GM19328 (cell line): ENCODE data around the gene MCC.
"Not testable (repeated sequence)": the region's sequence is repeated elsewhere in the genome, so short reads cannot be mapped to it uniquely, and the experiment has no call there.

ENCODE experiments used
- ATAC-seq: cut with Tn5 transposase; IDR thresholded peaks from one replicate; pipeline ENCODE4 v1.9.1; 2021; ENCODE audit warnings: mild to moderate bottlenecking, moderate library complexity; ENCODE audit not compliant: unreplicated experiment

Gene MCC

GRCh38 chr5:113427871-113428574, 60.2 kb downstream of the MCC start:
- ATAC-seq, result no peak

- ATAC-seq, result no peak
Measured at GRCh38 chr5:113425909-113426308, 62.3 kb downstream of the MCC start.

DNA sequence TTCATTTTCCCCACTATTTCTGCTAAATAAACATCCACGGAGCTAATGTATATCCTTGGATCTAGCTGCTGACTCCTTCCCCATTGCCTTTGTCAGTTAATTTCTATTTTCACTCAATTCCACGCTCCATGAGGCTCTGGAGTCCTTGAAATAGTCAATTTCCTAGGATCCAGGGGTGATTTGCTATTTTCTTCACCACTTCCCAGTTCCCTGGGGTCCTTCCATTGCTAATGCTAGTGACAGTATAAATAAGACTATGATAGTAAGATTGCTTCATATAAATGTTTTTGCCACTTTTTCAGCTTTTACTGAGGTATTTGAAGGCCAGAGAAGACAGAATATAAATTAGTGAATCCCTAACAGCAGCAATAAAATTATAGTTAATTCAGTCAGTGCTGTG, 66.6 kb downstream of the MCC start:
- no peak for ATAC-seq

- no peak for ATAC-seq
Measured at GRCh38 chr5:113405530-113405929, 82.7 kb downstream of the MCC start.

- ATAC-seq, result no peak
Measured at GRCh38 chr5:113404269-113404668, 84.0 kb downstream of the MCC start.

DNA sequence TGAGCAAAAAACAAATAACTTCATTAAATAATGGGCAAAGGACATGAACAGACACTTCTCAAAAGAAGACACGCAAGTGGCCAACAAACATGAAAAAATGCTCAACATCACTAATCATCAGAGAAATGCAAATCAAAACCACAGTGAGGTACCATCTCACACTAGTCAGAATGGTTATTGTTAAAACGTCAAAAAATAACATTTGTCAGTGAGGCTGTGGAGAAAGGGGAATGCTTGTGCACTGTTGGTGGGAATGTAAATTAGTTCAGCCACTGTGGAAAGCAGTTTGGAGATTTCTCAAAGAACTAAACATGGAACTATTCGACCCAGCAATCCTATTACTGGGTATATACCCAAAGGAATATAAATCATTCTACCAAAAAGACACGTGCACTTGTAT, 90.3 kb downstream of the MCC start:
- ATAC-seq, result not testable (repeated sequence)

- no peak for ATAC-seq
Measured at GRCh38 chr5:113397046-113397445, 91.2 kb downstream of the MCC start.

- ATAC-seq, result no peak
Measured at GRCh38 chr5:113394658-113395057, 93.6 kb downstream of the MCC start.

GRCh38 chr5:113390224-113390623, 98.0 kb downstream of the MCC start:
- no peak for ATAC-seq

- no peak for ATAC-seq
Measured at GRCh38 chr5:113389116-113389515, 99.1 kb downstream of the MCC start.

DNA sequence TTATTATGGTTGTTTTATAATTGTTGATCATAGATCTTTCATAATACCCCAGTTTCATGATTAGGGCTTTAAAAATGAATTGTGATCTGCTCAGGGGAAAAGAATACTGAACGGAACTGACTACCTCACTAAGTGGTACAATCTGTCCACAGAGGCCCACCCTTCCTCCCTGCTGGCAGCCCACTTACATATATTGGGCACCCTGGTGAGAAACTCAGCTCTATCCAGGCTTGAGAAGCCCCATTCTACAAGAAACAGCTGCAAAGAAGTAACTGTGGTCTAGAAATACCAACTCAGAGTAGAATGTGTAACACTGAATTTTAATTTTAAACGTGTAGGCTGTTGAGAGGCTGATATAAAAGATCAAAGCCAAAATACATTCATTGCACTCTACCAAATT, 100.4 kb downstream of the MCC start:
- no peak for ATAC-seq

DNA sequence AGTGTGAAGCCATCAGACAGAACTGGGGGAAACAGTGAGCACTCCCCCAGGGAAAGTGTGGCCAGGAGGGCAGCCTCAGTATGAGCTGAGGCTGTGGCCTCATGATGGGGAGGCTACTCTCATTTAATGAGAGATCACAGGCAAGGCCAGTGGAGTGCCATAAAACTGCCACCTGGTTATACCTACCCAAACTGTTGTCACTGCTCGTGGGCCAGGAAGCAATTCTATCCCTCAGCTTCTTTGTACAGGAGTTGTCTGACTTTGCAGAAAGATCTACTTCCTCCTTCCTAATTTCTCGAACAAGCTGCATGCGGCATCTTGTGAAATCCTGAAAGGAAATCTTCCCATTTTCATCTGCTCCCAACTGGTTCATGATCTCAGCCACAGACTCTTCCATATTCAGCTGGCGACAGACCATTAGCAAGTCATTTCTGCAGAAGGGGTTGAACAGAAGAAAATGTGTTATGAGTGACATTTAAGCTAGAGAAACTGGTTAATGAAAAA, 103.4 kb downstream of the MCC start:
- ATAC-seq, result no peak

DNA sequence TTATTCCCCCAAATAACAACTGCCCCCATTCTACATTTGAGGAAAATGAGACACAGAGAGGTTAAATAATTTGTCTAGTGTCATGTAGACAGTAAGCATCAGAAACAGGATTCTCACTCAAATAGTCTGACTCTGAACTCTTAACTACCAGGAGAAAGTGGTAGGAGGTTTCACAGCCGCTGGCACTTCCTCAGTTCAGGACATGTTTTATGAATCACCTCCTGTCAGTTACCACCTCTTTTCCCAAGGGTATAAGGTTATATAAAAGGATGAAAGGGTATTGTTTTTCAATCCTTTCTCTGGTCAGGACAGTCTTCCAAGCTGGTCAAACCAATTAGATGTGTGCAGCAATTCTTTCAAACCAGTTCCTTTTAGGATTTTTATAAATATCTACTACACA, 105.5 kb downstream of the MCC start:
- ATAC-seq, result no peak

- no peak for ATAC-seq
Measured at GRCh38 chr5:113381791-113382190, 106.5 kb downstream of the MCC start.

DNA sequence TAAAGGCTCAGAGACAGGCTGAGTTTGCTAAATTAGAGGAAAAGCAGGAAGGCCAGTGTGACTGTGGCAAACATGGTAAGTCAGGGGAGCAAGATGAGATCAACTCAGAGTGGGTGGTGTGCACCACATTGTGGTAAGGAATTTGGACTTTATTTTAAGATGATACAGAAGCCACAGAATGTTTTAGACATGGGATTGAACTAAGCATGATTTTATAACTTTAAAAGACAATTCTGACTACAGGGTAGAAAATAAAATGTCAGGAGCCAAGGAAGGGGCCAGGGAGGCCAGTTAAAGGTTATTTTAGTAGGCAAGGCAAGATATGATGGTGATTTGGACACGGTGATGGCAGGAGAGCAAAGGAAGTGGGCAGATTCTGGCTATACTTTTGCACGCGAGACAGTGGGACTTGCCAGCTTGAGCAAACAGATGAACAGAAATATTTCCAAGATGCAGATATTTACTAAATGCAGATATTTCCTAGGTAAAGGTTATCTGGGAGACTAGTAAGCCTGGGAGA, 107.4 kb downstream of the MCC start:
- ATAC-seq, result no peak

DNA sequence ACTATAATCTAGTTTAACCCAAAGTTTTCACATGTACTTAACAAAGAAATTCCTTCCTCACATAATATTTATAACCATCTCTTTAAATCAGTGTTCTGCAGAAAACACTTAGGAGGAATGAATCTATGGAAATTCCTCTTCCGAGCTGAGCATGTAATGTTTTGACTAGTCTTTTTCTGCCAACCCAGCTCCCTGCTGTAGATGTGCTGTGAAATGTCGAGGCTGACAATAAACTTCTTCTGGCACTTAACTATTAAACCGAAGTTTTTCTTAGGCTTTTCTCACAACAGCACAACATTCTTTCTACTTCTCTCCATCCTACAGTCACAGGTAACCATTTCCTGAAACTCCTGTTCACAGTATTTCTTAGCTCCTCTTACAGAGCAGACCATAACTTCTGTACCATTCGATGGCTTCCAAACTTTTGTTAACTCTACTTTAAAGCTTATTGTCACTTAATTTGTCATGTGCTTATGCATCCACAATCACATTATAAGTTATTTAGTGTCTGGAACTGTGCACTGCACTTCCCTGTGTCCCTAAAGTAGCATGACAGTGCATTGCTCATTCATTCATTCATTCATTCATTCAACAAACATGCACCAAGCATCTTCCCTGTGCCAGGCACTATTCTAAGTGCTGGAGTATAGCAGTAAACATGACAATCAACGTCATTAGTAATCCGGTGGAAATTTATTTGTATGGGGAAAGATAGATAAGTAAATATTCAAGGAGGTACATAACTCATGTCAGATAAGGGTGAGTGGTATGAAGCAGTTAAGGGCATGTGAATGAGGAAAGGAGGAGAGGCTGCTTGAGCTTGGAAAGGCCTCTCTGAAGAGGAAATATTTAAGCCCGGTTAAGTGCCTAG, 108.1 kb downstream of the MCC start:
- ATAC-seq, result no peak

GRCh38 chr5:113378959-113379541, 109.2 kb downstream of the MCC start:
- peak; percentile 67 for ATAC-seq

DNA sequence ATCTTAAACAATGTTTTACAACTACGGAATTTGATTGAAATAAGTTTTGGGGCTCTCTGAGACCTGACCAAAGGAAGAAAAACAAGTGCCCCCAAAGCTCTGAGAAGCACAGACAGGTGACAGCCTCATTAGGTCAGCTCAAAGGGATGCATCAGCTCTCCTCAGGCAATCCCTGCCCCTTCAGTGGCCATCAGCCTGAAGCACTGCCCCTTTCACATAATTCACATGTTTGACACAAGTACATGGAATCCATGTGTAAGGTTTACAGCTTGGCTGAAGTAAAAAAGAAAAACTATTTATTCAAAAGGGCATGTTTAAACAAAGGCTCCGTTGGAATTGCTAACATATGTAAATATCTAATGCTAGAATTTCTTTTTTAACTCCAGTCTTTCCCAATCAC, 109.7 kb downstream of the MCC start:
- no peak for ATAC-seq

DNA sequence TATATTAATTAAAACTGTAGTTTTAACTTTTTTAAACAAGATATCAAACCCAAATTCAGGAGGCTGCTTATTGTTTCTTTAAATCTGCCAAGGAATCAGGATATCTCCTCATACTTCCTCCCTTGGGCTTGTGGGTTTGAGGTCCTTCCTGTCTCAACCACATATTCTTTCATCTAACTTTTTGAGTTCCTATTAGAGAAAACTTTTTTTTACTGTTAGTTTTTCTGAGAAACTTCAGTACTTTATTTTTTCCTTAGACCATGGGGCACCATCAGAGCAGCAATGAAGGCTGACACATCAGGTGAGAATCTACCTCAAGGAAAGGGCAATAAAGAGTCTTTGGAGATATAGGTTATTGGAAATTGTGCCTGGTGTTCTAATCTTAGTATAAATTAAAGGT, 110.2 kb downstream of the MCC start:
- ATAC-seq, result no peak

- ATAC-seq, result no peak
Measured at GRCh38 chr5:113376640-113377039, 111.6 kb downstream of the MCC start.

GRCh38 chr5:113375480-113376060, 112.7 kb downstream of the MCC start:
- ATAC-seq, result no peak
